B cell (primary cell): ENCODE measurements around the gene CARD10.

Experiments used
- CTCF ChIP-seq: fragments of 200-600 bp; IDR thresholded peaks from one replicate; pipeline ENCODE4 v1.8.0; 2022; ENCODE audit warnings: antibody characterized with exemption, mild to moderate bottlenecking
- EZH2 ChIP-seq: IDR thresholded peaks from 2 replicates; pipeline ENCODE4 v1.6.1; 2012; ENCODE audit warnings: borderline replicate concordance, low read depth, mild to moderate bottlenecking, moderate library complexity, low read length; ENCODE audit not compliant: insufficient read depth, poor library complexity, severe bottlenecking

- TF ChIP-seq CTCF (no peak), EZH2 (no peak)
Observed at GRCh38 chr22:37473437-37473946, 45.7 kb downstream of the CARD10 start.
